ENCODE results near the gene OSBPL6.

- TF ChIP-seq, protein P1, sequence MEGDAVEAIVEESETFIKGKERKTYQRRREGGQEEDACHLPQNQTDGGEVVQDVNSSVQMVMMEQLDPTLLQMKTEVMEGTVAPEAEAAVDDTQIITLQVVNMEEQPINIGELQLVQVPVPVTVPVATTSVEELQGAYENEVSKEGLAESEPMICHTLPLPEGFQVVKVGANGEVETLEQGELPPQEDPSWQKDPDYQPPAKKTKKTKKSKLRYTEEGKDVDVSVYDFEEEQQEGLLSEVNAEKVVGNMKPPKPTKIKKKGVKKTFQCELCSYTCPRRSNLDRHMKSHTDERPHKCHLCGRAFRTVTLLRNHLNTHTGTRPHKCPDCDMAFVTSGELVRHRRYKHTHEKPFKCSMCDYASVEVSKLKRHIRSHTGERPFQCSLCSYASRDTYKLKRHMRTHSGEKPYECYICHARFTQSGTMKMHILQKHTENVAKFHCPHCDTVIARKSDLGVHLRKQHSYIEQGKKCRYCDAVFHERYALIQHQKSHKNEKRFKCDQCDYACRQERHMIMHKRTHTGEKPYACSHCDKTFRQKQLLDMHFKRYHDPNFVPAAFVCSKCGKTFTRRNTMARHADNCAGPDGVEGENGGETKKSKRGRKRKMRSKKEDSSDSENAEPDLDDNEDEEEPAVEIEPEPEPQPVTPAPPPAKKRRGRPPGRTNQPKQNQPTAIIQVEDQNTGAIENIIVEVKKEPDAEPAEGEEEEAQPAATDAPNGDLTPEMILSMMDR (conservative IDR thresholded peaks at IDR 0.05 in 1 of 2, IDR thresholded peaks at IDR 0.05 in 1 of 2; ENCODE audit: extremely low read depth in 1 of 2, insufficient read depth in 1 of 2, low read depth in 1 of 2, low read length in 2 of 2) = no peak
- no peak for TF ChIP-seq EZH2 (IDR thresholded peaks at IDR 0.05; ENCODE audit: borderline replicate concordance, low read length)
Measured at GRCh38 chr2:178229927-178230326, 35.6 kb downstream of the OSBPL6 start.
